HUES6 (cell line): Measurements from ENCODE around the gene ADORA1.

Experiments used
- H3K27ac ChIP-seq: 2 replicates; pipeline ENCODE4 v1.7.0; 2013; ENCODE audit warnings: low read depth, mild to moderate bottlenecking, low read length, inconsistent platforms
- H3K27me3 ChIP-seq: 2 replicates; pipeline ENCODE4 v1.6.1; 2013; ENCODE audit warnings: low read length; ENCODE audit not compliant: control insufficient read depth, insufficient read depth
- H3K36me3 ChIP-seq: 2 replicates; pipeline ENCODE4 v1.6.1; 2013; ENCODE audit warnings: low read length; ENCODE audit not compliant: control insufficient read depth, insufficient read depth
- H3K4me1 ChIP-seq: 2 replicates; pipeline ENCODE4 v1.6.1; 2013; ENCODE audit warnings: low read length; ENCODE audit not compliant: control insufficient read depth, insufficient read depth
- H3K4me3 ChIP-seq: 2 replicates; pipeline ENCODE4 v1.5.1; 2013; ENCODE audit warnings: low read depth, low read length
- H3K9ac ChIP-seq: one replicate; pipeline ENCODE4 v1.6.1; 2013; ENCODE audit warnings: mild to moderate bottlenecking, low read length
- H3K9me3 ChIP-seq: 2 replicates; pipeline ENCODE4 v1.6.1; 2013; ENCODE audit warnings: low read depth, low read length; ENCODE audit not compliant: control insufficient read depth, insufficient read depth

The ADORA1 gene

DNA sequence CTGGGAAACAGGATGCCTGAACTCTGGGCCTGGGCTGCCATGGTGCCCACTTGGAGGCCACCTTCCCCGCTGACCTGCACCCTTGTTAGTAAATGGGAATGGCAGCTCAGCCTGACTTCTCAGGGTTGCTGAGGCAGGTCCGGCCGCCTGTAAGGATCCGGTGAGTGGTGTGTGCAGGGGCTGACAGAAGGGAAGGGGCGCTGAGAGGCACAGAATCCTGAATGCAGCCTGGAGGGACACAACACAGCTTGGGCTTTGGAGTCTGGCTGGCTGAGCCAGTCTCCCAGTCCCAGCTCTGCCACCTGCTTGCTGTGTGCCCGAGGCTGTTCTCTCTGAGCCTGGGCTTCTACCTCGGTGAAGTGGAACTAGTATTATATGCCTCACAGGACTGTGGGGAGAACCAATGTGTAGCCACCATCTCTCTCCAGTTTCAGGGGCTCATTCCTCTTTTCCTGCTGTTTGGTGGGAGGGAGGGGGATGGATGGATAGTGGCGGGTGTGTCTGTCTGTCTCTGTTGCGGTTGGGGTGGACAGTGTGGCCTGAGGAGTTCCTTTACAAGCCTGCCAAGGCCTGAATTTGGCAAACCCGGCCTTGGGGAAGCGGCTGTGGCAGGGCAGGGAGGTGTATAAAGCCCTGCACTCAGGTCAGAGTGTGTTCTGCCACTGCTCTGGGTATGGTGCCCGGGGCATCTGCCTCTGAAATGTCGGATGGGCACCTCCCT is 18.0 kb downstream of the ADORA1 start:
- no peaks in the 10 kb centered on the region for H3K27me3 ChIP-seq
- peaks cover 8% of the 10 kb centered on the region; the same call in 1 of the 2 replicates for H3K9me3 ChIP-seq
- no peak overlapping the region for H3K4me3 ChIP-seq
- H3K27ac ChIP-seq: no peak overlapping the region
- peaks cover 65% of the 10 kb centered on the region for H3K4me1 ChIP-seq
- H3K9ac ChIP-seq: no peak overlapping the region
- no peaks in the 10 kb centered on the region for H3K36me3 ChIP-seq

DNA sequence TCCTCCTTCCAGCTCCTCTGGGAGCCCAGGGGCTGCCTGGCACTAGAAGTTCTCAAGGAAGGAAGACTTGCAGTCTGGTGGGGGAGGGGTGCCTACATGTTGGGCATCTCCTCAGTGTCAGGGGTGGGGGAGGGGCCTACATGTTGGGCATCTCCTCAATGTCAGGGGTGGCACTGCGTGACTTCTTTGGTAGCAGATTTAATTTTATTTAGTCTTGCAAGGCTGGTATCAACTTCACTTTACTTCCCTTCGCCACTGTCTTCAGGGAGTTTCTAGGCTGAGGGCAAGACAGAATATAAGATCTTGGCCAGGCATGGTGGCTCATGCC is 18.5 kb downstream of the ADORA1 start:
- Histone ChIP-seq H3K27me3 (no peaks in the 10 kb centered on the region), H3K27ac (no peak overlapping the region), H3K9me3 (peaks cover 8% of the 10 kb centered on the region; the same call in 1 of the 2 replicates), H3K36me3 (no peaks in the 10 kb centered on the region), H3K4me1 (peaks cover 65% of the 10 kb centered on the region), H3K9ac (no peak overlapping the region), H3K4me3 (no peak overlapping the region)

DNA sequence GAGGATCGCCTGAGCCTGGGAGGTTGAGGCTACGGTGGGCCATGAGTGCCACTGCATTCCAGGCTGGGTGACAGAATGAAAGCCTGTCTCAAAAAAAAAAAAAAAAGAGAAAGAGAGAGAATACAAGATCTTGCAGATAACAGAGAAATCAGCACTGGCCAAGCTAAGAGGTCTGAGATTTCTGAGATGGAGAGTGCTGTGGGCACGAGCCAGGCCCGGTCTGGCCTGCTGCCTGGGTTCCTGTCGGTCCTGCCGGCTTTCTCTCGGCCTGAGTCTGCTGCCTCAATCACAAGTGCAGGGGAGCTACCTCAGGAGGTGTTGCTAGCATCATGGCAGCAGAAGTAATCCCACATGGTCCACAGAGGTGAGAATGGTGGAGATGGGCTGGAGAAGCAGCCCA is 19.0 kb downstream of the ADORA1 start:
- Histone ChIP-seq H3K27me3 (no peaks in the 10 kb centered on the region), H3K9me3 (peaks cover 8% of the 10 kb centered on the region; the same call in 1 of the 2 replicates), H3K27ac (no peak overlapping the region), H3K4me3 (no peak overlapping the region), H3K9ac (no peak overlapping the region), H3K36me3 (no peaks in the 10 kb centered on the region), H3K4me1 (peaks cover 67% of the 10 kb centered on the region)

DNA sequence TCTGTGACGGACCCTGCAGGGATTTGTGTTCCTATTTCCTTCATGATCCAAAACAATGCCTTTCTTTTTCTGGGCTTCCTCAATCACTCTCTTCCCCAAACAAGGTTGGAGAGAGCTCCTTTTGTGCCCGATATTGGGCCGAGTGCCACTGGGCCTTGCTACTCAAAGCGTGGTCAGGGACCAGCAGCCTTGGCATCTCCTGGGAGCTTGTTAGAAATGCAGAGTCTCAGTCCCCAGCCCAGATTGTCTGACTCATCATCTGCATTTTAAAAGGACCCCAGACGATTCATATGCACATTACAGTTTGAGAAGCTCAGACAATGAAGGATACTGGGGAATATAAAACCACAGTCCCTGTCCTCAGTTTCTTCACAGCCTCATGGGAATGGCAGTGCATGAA is 19.9 kb downstream of the ADORA1 start:
- Histone ChIP-seq H3K9ac (no peak overlapping the region), H3K9me3 (peaks cover 8% of the 10 kb centered on the region; the same call in 1 of the 2 replicates), H3K4me1 (peaks cover 76% of the 10 kb centered on the region), H3K27me3 (no peaks in the 10 kb centered on the region), H3K27ac (no peak overlapping the region), H3K36me3 (no peaks in the 10 kb centered on the region), H3K4me3 (no peak overlapping the region)

DNA sequence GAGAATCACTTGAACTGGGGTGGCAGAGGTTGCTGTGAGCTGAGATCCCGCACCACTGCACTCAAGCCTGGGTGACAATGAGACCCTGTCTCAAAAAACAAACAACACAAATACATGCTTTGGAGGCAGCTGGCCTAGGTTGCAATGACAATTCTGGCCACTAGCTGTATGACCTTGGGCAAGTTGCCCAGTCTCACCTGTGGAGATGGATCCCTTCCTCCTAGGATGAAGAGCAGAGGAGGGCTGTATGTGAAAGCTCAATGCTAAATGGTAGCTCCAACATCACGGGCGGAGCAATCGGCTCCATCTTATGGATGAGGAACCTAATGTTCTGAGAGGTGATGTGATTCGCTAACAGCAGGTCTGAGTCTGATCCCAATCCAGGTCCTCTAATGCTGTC is 20.6 kb downstream of the ADORA1 start:
- Histone ChIP-seq H3K9ac (no peak overlapping the region), H3K9me3 (peaks cover 2% of the 10 kb centered on the region; the same call in 1 of the 2 replicates), H3K27ac (no peak overlapping the region), H3K4me3 (no peak overlapping the region), H3K4me1 (peaks cover 83% of the 10 kb centered on the region), H3K27me3 (no peaks in the 10 kb centered on the region), H3K36me3 (no peaks in the 10 kb centered on the region)

DNA sequence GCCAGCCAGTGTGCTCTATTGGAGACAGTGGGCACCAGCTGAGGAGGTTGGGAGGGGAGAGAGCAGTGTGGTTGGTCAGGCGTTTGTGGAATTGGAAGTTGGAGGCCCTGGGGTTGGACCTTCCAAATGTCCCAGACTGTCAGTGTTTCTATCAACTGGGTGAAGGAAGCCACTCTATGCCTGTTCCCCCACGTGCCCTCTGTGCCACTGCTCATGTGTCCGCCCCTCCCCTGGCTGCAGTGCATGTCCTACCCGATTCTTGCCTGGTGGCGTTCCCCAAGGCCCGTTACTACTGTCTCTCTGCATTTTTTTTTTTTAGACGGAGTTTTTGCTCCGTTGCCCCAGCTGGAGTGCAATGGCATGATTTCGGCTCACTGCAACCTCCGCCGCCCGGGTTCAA is 21.1 kb downstream of the ADORA1 start:
- Histone ChIP-seq H3K4me3 (no peak overlapping the region), H3K27ac (no peak overlapping the region), H3K9me3 (no peaks in the 10 kb centered on the region), H3K36me3 (no peaks in the 10 kb centered on the region), H3K9ac (no peak overlapping the region), H3K27me3 (no peaks in the 10 kb centered on the region), H3K4me1 (peaks cover 88% of the 10 kb centered on the region)

DNA sequence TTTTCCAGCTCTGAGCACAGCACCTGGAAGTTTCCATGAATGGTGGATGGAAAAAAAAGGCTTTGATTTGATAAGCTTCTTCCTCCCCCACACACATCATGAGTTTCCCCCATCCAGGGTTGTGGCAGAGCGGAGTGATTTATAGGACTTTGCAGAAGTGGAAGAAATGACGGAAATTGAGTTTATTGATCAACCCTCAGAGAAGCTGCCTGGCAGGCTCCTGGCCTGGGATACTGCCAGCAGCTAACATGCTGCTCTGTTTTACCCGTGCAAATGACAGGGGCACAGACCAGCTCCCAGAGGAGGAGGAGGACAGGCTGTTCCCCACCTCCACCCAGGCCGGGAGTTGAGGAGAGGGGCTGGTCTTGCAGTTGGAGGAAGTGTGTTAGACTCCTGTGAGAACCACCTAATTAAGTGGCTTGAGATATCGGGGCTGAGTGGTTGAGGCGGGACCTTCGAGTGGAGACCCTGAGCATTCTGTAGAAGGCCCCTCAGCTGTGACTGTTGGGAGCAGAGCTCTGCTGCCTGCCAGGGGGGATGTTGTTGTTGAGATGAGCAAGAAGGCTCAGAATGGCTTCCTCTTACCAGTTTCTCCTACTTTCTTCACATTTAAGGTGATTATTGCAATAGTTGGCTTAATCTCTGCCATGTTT is 21.8 kb downstream of the ADORA1 start:
- Histone ChIP-seq H3K4me1 (peaks cover 95% of the 10 kb centered on the region), H3K27me3 (no peaks in the 10 kb centered on the region), H3K27ac (no peak overlapping the region), H3K9ac (no peak overlapping the region), H3K9me3 (no peaks in the 10 kb centered on the region), H3K36me3 (no peaks in the 10 kb centered on the region), H3K4me3 (no peak overlapping the region)

DNA sequence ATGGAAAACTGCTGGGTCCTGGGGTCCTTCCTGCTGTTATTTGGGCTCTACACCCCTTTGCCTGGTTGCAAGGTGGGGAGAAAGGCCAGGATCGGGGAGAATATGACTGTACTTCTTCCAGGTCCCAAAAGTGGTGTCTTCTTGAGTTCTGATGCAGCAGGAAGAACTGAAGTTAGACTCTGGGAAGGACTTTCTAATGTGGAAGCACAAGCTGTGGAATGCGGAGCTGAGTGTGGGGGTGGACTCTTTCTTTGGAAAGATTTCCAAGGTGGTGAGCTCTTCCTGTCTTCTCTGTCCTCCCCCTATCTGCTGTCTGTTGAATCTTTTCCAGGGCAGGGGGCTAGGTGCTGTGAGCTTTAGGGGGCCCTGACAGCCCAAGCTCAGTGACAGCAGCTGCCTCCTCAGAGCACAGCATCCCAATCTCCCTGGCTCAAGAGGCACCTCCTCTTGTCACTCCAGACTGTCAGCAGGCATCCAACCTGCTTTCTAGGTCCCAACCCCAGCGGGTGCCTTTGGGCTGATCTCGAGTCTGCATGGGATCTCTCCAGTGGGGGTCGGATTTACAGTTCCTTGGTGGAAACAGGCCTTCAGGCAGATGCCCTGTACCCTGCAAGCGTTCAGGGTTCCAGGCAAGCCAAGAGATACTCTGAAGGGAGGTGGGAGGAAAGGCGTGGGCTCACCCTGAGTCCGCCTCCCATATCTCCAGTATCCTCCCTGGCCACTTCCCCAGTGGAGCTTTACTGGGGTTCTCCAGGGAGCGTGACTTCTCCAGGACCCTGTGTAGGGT is 23.2 kb downstream of the ADORA1 start:
- Histone ChIP-seq H3K36me3 (no peaks in the 10 kb centered on the region), H3K4me1 (peaks cover 91% of the 10 kb centered on the region), H3K27ac (no peak overlapping the region)

DNA sequence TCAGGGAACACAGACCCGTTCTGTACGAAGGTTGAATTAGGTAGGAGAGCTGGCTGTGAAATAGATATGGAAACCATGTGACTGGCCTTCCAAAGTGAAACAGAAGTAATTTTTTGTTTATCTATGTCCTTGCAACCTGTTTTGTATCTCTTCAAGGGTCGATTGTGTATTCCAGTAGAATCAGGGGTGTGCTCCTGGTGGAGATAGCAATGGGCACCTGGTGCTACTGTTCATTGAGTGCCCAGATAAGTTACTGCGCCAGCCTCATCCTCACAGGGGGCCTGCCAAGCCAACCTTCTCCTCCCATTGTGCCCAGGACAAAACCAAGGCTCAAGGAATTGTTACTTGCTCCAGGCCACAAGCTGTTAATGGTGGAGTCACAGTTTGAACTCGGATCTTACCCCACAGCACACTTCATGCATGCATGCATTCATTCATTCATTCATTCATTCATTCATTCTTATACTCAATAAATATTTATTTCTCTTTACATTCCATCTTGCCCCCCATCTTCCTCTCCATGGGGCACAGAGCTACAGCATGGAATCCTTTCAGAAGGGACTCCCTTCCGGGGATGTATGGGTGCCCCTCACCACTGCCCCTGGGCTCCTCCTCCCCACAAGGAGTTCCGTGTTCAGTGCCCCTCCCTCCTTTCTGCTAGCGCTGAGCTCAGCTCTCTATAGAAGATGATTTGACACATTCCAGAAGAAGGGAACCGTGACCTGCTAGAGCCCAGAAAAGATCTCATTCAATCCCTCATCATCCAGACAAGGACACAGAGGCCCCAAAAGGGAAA is 24.0 kb downstream of the ADORA1 start:
- Histone ChIP-seq H3K9me3 (no peaks in the 10 kb centered on the region), H3K36me3 (no peaks in the 10 kb centered on the region), H3K27ac (peak overlapping the region; percentile 52; the same call in 1 of the 2 replicates), H3K4me3 (no peak overlapping the region), H3K9ac (peak overlapping the region; percentile 54), H3K27me3 (no peaks in the 10 kb centered on the region), H3K4me1 (peaks cover 91% of the 10 kb centered on the region)

More for the DNA sequence above, 23.2 kb downstream of the ADORA1 start:
- Histone ChIP-seq H3K9ac (no peak overlapping the region), H3K4me3 (no peak overlapping the region), H3K9me3 (no peaks in the 10 kb centered on the region), H3K27me3 (no peaks in the 10 kb centered on the region)

DNA sequence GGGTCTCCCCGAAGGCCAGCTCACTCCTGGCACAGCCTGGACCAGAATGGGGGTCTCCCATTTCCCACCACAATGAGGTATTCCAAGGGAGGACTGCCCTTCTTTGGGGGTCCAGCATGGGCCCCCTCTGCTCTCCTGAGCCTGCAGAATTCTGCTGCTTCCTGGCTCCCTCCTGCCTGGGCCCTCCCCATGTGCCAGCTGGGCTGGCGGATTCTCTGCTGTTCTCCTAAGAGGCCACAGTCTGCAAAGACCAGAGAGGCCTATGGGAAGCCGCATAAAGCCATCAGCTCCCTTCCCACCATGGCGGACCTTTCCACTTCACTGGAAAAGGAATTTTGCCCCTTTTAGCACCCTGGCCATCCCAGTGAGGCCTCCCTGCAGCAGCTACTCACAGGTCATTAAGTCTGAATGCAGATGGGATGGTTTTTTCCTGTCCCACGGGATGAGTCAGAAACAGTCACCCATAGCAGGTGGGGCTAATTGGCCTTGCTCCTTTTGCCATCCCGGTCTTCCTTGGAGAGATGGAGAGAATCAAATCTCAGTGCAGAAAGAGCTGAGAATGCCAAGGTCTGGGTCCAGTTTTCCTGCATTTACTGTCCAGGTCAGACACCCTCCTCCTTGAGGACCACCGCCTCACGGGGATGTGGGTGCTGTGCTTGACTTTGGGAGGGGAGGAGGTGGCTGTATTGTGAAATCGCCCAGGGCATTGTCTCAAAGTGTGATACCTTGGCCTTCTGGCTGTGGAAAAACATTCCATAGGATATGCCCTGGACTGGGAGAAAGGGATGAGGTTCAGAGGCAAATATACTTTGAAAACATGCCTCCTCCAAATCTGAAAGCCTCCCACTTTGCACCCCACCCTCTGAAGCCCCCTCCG is 24.9 kb downstream of the ADORA1 start:
- Histone ChIP-seq H3K9ac (peak overlapping the region; percentile 54), H3K27ac (peak overlapping the region; percentile 55; the same call in 1 of the 2 replicates), H3K4me1 (peaks cover 83% of the 10 kb centered on the region), H3K9me3 (no peaks in the 10 kb centered on the region), H3K4me3 (peak overlapping the region; percentile 30; the same call in 1 of the 2 replicates), H3K27me3 (no peaks in the 10 kb centered on the region), H3K36me3 (no peaks in the 10 kb centered on the region)
